ENCODE measurements around the gene AMN.

DNA sequence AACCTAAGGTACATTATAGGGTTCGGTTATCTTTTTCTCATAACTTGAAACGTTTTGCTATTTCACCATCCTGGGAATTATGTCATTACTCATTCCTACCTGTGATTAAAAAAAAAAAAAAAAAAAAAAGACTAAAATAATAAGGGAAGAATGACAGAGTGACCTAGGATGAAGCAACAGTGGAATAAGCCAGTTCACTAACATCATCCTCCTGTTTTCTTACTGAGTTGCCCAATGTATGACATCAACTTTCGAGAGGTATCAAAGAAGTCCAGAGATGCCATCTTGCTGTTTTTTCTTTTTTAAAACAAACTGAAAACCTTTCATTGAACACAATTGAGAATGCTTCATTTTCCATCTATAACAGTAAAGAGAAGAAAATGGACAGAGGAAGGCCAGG is 42.8 kb downstream of the AMN start:
- TF ChIP-seq, protein P1, sequence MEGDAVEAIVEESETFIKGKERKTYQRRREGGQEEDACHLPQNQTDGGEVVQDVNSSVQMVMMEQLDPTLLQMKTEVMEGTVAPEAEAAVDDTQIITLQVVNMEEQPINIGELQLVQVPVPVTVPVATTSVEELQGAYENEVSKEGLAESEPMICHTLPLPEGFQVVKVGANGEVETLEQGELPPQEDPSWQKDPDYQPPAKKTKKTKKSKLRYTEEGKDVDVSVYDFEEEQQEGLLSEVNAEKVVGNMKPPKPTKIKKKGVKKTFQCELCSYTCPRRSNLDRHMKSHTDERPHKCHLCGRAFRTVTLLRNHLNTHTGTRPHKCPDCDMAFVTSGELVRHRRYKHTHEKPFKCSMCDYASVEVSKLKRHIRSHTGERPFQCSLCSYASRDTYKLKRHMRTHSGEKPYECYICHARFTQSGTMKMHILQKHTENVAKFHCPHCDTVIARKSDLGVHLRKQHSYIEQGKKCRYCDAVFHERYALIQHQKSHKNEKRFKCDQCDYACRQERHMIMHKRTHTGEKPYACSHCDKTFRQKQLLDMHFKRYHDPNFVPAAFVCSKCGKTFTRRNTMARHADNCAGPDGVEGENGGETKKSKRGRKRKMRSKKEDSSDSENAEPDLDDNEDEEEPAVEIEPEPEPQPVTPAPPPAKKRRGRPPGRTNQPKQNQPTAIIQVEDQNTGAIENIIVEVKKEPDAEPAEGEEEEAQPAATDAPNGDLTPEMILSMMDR (IDR thresholded peaks at IDR 0.05) = no peak
- TF ChIP-seq POLR2A (IDR thresholded peaks at IDR 0.05) = no peak
- TF ChIP-seq EP300 (IDR thresholded peaks at IDR 0.05) = no peak
